K562 (cell line): ENCODE measurements around the gene WWOX. TPM values are rescaled to one million over a fixed set of nuclear protein-coding genes. Genes with fewer than 3 reads are reported as not detected.

ENCODE experiments used
- ATAC-seq: fragments of 200-7000 bp; cut with Tn5 transposase; 3 replicates; pipeline ENCODE4 v1.9.1; 2020; ENCODE audit warnings: moderate library complexity
- BruUV-seq: library from RNA; stranded (reverse); fragments of 400-500 nt; replicated peaks from 2 replicates; lab custom pipeline; 2021; lab: Mats Ljungman, UMichigan
- CTCF ChIA-PET: fragments of 300-600 bp; formaldehyde crosslinking; extraction: SDS; loops from one replicate; lab custom pipeline; 2021; ENCODE audit warnings: low intra/inter-chr PET ratio; lab: Yijun Ruan, JAX
- POLR2A ChIA-PET: fragments of 300-600, 350-650 bp; sonication (Branson Sonifier 250); formaldehyde crosslinking; extraction: SDS; loops from one replicate; lab custom pipeline; 2021; ENCODE audit warnings: antibody characterized with exemption, inconsistent platforms; lab: Yijun Ruan, JAX
- DNase-seq, 4 experiments: peaks; one replicate each; pipeline versions ENCODE4 v3.0.0 to v3.0.0-alpha.2; 2011 to 2018; ENCODE audit warnings: low spot score in 3 of 4, mixed read lengths in 3 of 4; ENCODE audit errors: extremely low read depth in 1 of 4
- FAIRE-seq: peaks from 2 replicates; lab custom pipeline; 2011; peaks lifted over from hg19 to GRCh38; lab: Jason Lieb, UNC
- H2AFZ ChIP-seq: 2 replicates; pipeline ENCODE4 v1.6.0; 2011; ENCODE audit warnings: low read depth, low read length, control low read depth, inconsistent platforms
- H3K27ac ChIP-seq: fragments of 200-600 bp; 3 replicates; pipeline ENCODE4 v1.8.0; 2011; ENCODE audit warnings: low read depth, mild to moderate bottlenecking, control low read depth, inconsistent platforms, low read length, moderate library complexity, mixed read lengths; ENCODE audit errors: extremely low read depth
- H3K27me3 ChIP-seq, 2 experiments: fragments of 300-600 bp in 1 of 2; 2 replicates in 1 of 2; 3 replicates in 1 of 2; pipeline versions ENCODE4 v1.6.0 to v1.8.0; 2011; ENCODE audit warnings: inconsistent platforms in 2 of 2, low read length in 2 of 2, mild to moderate bottlenecking in 1 of 2, mixed read lengths in 1 of 2, moderate library complexity in 1 of 2; ENCODE audit not compliant: control insufficient read depth in 2 of 2, insufficient read depth in 2 of 2
- H3K36me3 ChIP-seq: fragments of 300-600 bp; 3 replicates; pipeline ENCODE4 v1.8.0; 2011; ENCODE audit warnings: mild to moderate bottlenecking, low read length, inconsistent platforms; ENCODE audit not compliant: control insufficient read depth, insufficient read depth
- H3K4me1 ChIP-seq, 2 experiments: fragments of 200-600 bp in 1 of 2; replicated peaks in 1 of 2; 2 replicates in 1 of 2; 3 replicates in 1 of 2; pipeline versions ENCODE4 v1.5.1 to v1.8.0; 2011; ENCODE audit warnings: inconsistent platforms in 2 of 2, low read length in 2 of 2, mild to moderate bottlenecking in 1 of 2, mixed read lengths in 1 of 2, moderate library complexity in 1 of 2; ENCODE audit not compliant: control insufficient read depth in 2 of 2, insufficient read depth in 2 of 2
- H3K4me2 ChIP-seq: 2 replicates; pipeline ENCODE4 v1.6.1; 2011; ENCODE audit warnings: low read length, control low read depth, inconsistent platforms, mixed read lengths; ENCODE audit not compliant: insufficient read depth
- H3K4me3 ChIP-seq: fragments of 200-600 bp; sonication (generic), shearing (Covaris generic); 2 replicates; pipeline ENCODE4 v1.5.1; 2016; ENCODE audit warnings: control low read depth, inconsistent platforms
- H3K79me2 ChIP-seq: fragments of 200-600 bp; 3 replicates; pipeline ENCODE4 v1.8.0; 2011; ENCODE audit warnings: low read length, inconsistent platforms; ENCODE audit not compliant: control insufficient read depth, insufficient read depth
- H3K9ac ChIP-seq, 2 experiments: 2 replicates each; pipeline versions ENCODE4 v1.6.0 to v1.6.1; 2011; ENCODE audit warnings: low read depth in 2 of 2, low read length in 2 of 2, control low read depth in 1 of 2, inconsistent platforms in 1 of 2, mild to moderate bottlenecking in 1 of 2, mixed read lengths in 1 of 2; ENCODE audit not compliant: insufficient read depth in 1 of 2
- H3K9me1 ChIP-seq: one replicate; pipeline ENCODE4 v1.6.0; 2011; ENCODE audit warnings: inconsistent platforms, mild to moderate bottlenecking, low read length, moderate library complexity; ENCODE audit not compliant: control insufficient read depth, insufficient read depth
- H3K9me3 ChIP-seq: replicated peaks from 2 replicates; pipeline ENCODE4 v1.5.1; 2011; ENCODE audit warnings: low read depth, low read length, inconsistent platforms; ENCODE audit not compliant: control insufficient read depth, insufficient read depth
- H4K20me1 ChIP-seq: replicated peaks from 2 replicates; pipeline ENCODE4 v1.6.1; 2011; ENCODE audit warnings: low read length, inconsistent platforms, mixed read lengths; ENCODE audit not compliant: control insufficient read depth, insufficient read depth
- ATF1 ChIP-seq, 2 experiments: fragments of 450-650 bp in 1 of 2; IDR thresholded peaks; 2 replicates each; pipeline ENCODE4 v1.6.1; 2016; ENCODE audit warnings: missing compliant biosample characterization in 1 of 2, missing genetic modification characterization in 1 of 2
- E2F6 ChIP-seq, 2 experiments: IDR thresholded peaks; 2 replicates each; pipeline ENCODE4 v1.6.1; 2011; ENCODE audit warnings: borderline replicate concordance in 1 of 2, control low read depth in 1 of 2, low read depth in 1 of 2, low read length in 1 of 2, mild to moderate bottlenecking in 1 of 2, mixed read lengths in 1 of 2, moderate library complexity in 1 of 2; ENCODE audit not compliant: insufficient read depth in 1 of 2, insufficient read length in 1 of 2, poor library complexity in 1 of 2, severe bottlenecking in 1 of 2; ENCODE audit errors: extremely low read depth in 1 of 2
- EWSR1 ChIP-seq: fragments of 450-650 bp; IDR thresholded peaks from 2 replicates; pipeline ENCODE4 v1.6.1; 2018; ENCODE audit warnings: borderline replicate concordance, mild to moderate bottlenecking, low read depth, moderate library complexity; ENCODE audit not compliant: partially characterized antibody
- PCBP1 ChIP-seq: fragments of 200-400 bp; formaldehyde crosslinking; IDR thresholded peaks from 2 replicates; pipeline ENCODE4 v1.6.1; 2018; ENCODE audit warnings: mild to moderate bottlenecking, low read depth, low read length; ENCODE audit not compliant: poor library complexity, severe bottlenecking
- PHB2 ChIP-seq: fragments of 450-650 bp; IDR thresholded peaks from 2 replicates; pipeline ENCODE4 v1.6.1; 2017; ENCODE audit warnings: low read depth
- POLR2A ChIP-seq: fragments of 450-650 bp; conservative IDR thresholded peaks from 2 replicates; pipeline ENCODE4 v1.6.1; 2016
- SRF ChIP-seq, 2 experiments: fragments of 250-450, 450-650 bp in 1 of 2; sonication (Bioruptor Pico) in 1 of 2; sonication (generic) in 1 of 2; formaldehyde crosslinking; IDR thresholded peaks; 2 replicates each; pipeline versions ENCODE4 v1.5.0 to v1.5.1; 2020 to 2022; ENCODE audit warnings: mild to moderate bottlenecking in 1 of 2, missing genetic modification reagents in 1 of 2
- ZNF143 ChIP-seq: sonication (generic); formaldehyde crosslinking; IDR thresholded peaks from 2 replicates; pipeline ENCODE4 v1.9.0; 2022; ENCODE audit warnings: mild to moderate bottlenecking, missing genetic modification reagents
- WGBS: fragments of 100-300 bp; shearing (Covaris generic); methylation state at CpG from one replicate; pipeline ENCODE4 v1.1.6; 2016; ENCODE audit warnings: low coverage, mixed read lengths; ENCODE audit not compliant: insufficient coverage; ENCODE audit errors: missing lambda C conversion rate; 5-methylcytosine and 5-hydroxymethylcytosine counted together
- in situ Hi-C: fragments of 300-500 bp; cut with MboI; formaldehyde crosslinking; loops from 4 replicates; pipeline ENCODE4 v1.15.0; 2018; ENCODE audit warnings: inconsistent platforms, mixed read lengths
- intact Hi-C: fragments of 100-400 bp; cut with micrococcal nuclease; formaldehyde crosslinking; loops from 2 replicates; pipeline ENCODE4 v1.14.2; 2022
- polyA plus RNA-seq, 8 experiments: library from polyadenylated mRNA; depleted of rRNA in 4 of 8; stranded (reverse) in 5 of 8; unstranded in 3 of 8; fragments of >200 nt; fragmentation: Nextera tagmentation in 2 of 8; fragmentation: Illumina TruSeq in 1 of 8; extraction: Ambion mirVana in 2 of 8; extraction: Trizol in 1 of 8; gene quantifications; 2 replicates each; pipeline versions ENCODE4 v1.2.1 to v1.2.3, GENCODE V29; 2011 to 2014; ENCODE audit warnings: inconsistent platforms in 1 of 8, missing spikeins in 1 of 8
- total RNA-seq, 7 experiments: library from RNA; depleted of rRNA in 6 of 7; stranded (reverse); fragments of >200 nt in 6 of 7; fragmentation: Illumina TruSeq in 2 of 7; extraction: Trizol in 2 of 7; gene quantifications; 2 replicates each; pipeline versions ENCODE4 v1.2.1 to v1.2.3, GENCODE V29; 2011 to 2021; ENCODE audit warnings: low replicate concordance in 1 of 7

WWOX gene
- total and polyA plus RNA-seq, 9 of the 15 experiments (the other 6 are each of a cell fraction or from before 2014, with no cell fraction given), result 1.6 to 22.7 (median 8.1) TPM

- TF ChIP-seq E2F6 (IDR thresholded peaks at IDR 0.05; ENCODE audit: borderline replicate concordance in 1 of 2, extremely low read depth in 1 of 2, insufficient read depth in 1 of 2, insufficient read length in 1 of 2, low read depth in 1 of 2, low read length in 1 of 2, poor library complexity in 1 of 2, severe bottlenecking in 1 of 2), result no peak
Measured at GRCh38 chr16:78465730-78466129, 366.3 kb downstream of the WWOX start (continued).

GRCh38 chr16:78469787-78470186, 370.3 kb downstream of the WWOX start:
- Histone ChIP-seq H3K36me3 (no peaks in the 10 kb centered on the region), H3K27me3 (peaks cover 9 to 11% of the 10 kb centered on the region in 2 experiments; a peak in 3 of 5 replicates), H3K9me3 (no peaks in the 10 kb centered on the region), H4K20me1 (no peaks in the 10 kb centered on the region), H3K9ac (no peak overlapping the region), H2AFZ (no peak overlapping the region), H3K9me1 (no peaks in the 10 kb centered on the region), H3K4me3 (no peak overlapping the region), H3K4me1 (no peaks in the 10 kb centered on the region), H3K4me2 (no peak overlapping the region), H3K27ac (no peak overlapping the region), H3K79me2 (no peaks in the 10 kb centered on the region)
- FAIRE-seq (no peak), ATAC-seq (no peak), DNase-seq (no peak)
- intact Hi-C loops (loop anchor here (10.0 kb wide), 1 partner anchor 235 kb away; no protein-coding TSS in a partner anchor), in situ Hi-C loops (no loop called here)
- ChIA-PET CTCF (no interaction called here), POLR2A (interaction anchor here (0.6 kb wide), 1 partner anchor 484 kb away, joined by 3 read pairs; no protein-coding TSS in a partner anchor)
- no peak for TF ChIP-seq PHB2
- TF ChIP-seq EWSR1, result no peak
- no peak for TF ChIP-seq ZNF143
- no peak for TF ChIP-seq POLR2A
- no peak for TF ChIP-seq PCBP1
- TF ChIP-seq SRF (CRISPR knock-in tag; IDR thresholded peaks at IDR 0.05), result no peak
- TF ChIP-seq ATF1 (CRISPR knock-in tag; IDR thresholded peaks at IDR 0.05), result no peak
- TF ChIP-seq ATF1 (tag; IDR thresholded peaks at IDR 0.05), result no peak
- 1% methylated on average over 4 of the region's 4 CpGs for WGBS
- no TSS peak for BruUV-seq
